Endodermal cell (in vitro differentiated cells): Measurements from ENCODE around the gene PCCA. TPM values are rescaled to one million over a fixed set of nuclear protein-coding genes. Genes with fewer than 3 reads are reported as not detected.

ENCODE experiments used
- DNase-seq: peaks from one replicate; pipeline ENCODE4 v3.0.0-alpha.2; 2017
- H3K27ac ChIP-seq: 2 replicates; pipeline ENCODE4 v1.5.1; 2013; ENCODE audit warnings: mild to moderate bottlenecking, low read depth, low read length, moderate library complexity
- H3K27me3 ChIP-seq: 2 replicates; pipeline ENCODE4 v1.6.1; 2013; ENCODE audit warnings: mild to moderate bottlenecking, low read length, moderate library complexity; ENCODE audit not compliant: insufficient read depth, control insufficient read depth, poor library complexity, severe bottlenecking
- H3K36me3 ChIP-seq: 2 replicates; pipeline ENCODE4 v1.7.0; 2013; ENCODE audit warnings: mild to moderate bottlenecking, low read length, moderate library complexity; ENCODE audit not compliant: control insufficient read depth, insufficient read depth
- H3K4me1 ChIP-seq: one replicate; pipeline ENCODE4 v1.7.0; 2013; ENCODE audit warnings: low read length; ENCODE audit not compliant: control insufficient read depth, insufficient read depth
- H3K4me3 ChIP-seq: 2 replicates; pipeline ENCODE4 v1.5.1; 2013; ENCODE audit warnings: mild to moderate bottlenecking, low read length, moderate library complexity
- H3K9ac ChIP-seq: 2 replicates; pipeline ENCODE4 v1.6.1; 2013; ENCODE audit warnings: mild to moderate bottlenecking, low read length, moderate library complexity; ENCODE audit not compliant: poor library complexity, severe bottlenecking; ENCODE audit errors: extremely low read depth
- H3K9me3 ChIP-seq: 2 replicates; pipeline ENCODE4 v1.6.1; 2013; ENCODE audit warnings: mild to moderate bottlenecking, low read length, moderate library complexity; ENCODE audit not compliant: control insufficient read depth
- H3K27ac Mint-ChIP-seq: 2 replicates; pipeline ENCODE4 v1.8.0; 2020; ENCODE audit warnings: mixed read lengths
- H3K27me3 Mint-ChIP-seq: 2 replicates; pipeline ENCODE4 v1.8.0; 2021; ENCODE audit warnings: mild to moderate bottlenecking, mixed read lengths; ENCODE audit not compliant: insufficient read depth
- H3K36me3 Mint-ChIP-seq: 2 replicates; pipeline ENCODE4 v1.8.0; 2020; ENCODE audit warnings: low read depth, mixed read lengths
- H3K4me1 Mint-ChIP-seq: 2 replicates; pipeline ENCODE4 v1.8.0; 2020; ENCODE audit warnings: mixed read lengths
- H3K4me3 Mint-ChIP-seq: 2 replicates; pipeline ENCODE4 v1.8.0; 2020; ENCODE audit warnings: mild to moderate bottlenecking, moderate library complexity, mixed read lengths
- H3K9me3 Mint-ChIP-seq: 2 replicates; pipeline ENCODE4 v1.8.0; 2020; ENCODE audit warnings: mild to moderate bottlenecking, mixed read lengths
- WGBS, 2 experiments: methylation state at CpG; one replicate each; pipeline versions ENCODE4 v1.1.5 to v1.1.7; 2013; ENCODE audit warnings: missing lambda C conversion rate in 2 of 2, mixed read lengths in 1 of 2; ENCODE audit not compliant: insufficient coverage in 1 of 2, insufficient read length in 1 of 2; 5-methylcytosine and 5-hydroxymethylcytosine counted together
- total RNA-seq, 2 donors: library from RNA; stranded (reverse); fragmentation: NEBNext Ultra II Directional in 1 of 2; extraction: Animal tissue kit (Norgen Biotek cat#: 25700) in 1 of 2; gene quantifications; 2 replicates in 1 of 2; 3 replicates in 1 of 2; pipeline ENCODE4 v1.2.1, GENCODE V29; 2021
- TF ChIP-seq, protein P1 (sequence below): fragments of 200-600 bp; sonication (generic); conservative IDR thresholded peaks from 2 replicates; pipeline ENCODE4 v1.5.0; 2021; ENCODE audit warnings: antibody characterized with exemption, mild to moderate bottlenecking

Gene PCCA
- total RNA-seq, 2 donors from 2014 or later, result 60.2 to 67.2 TPM

DNA sequence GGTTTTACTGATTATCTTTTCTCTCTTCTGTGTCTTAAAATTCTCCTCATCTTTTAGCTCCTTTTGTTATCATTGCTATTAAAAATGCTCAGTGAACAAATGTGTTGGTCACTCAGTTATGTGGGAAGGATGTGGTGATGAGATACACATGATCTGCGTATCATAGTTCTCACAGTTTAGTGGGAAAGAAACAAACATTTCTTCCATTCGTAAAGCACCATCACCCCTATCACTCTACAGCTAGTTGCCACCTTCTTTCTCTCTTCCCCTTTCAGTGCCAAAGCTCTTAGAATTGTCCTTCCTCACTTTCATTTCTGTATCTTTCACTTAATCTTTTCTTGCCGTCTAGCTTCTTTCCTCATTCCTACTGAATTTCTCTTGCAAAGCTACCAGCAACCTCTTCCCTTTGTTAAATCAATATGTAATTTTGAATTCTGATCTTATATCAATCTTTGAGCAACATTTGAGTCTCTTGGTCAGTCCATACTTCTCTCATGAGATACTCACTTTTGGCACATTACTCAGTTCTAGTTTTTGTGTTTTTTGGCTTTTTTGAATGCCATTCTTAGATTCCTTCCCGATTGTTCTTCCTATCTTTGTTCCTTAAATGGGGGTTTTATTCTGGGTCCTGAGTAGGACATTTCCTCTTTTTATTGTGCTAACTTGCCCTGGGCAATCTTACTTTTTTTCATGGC, 122.3 kb downstream of the PCCA start:
- H3K4me3 ChIP-seq, result no peak overlapping the region
- H3K27me3 Mint-ChIP-seq, result no peaks in the 10 kb centered on the region
- no peak for DNase-seq
- WGBS, 2 experiments, result 91 to 98% methylated on average over 4 of the region's 4 CpGs
- peaks cover 46% of the 10 kb centered on the region for H3K36me3 ChIP-seq
- TF ChIP-seq, protein P1, sequence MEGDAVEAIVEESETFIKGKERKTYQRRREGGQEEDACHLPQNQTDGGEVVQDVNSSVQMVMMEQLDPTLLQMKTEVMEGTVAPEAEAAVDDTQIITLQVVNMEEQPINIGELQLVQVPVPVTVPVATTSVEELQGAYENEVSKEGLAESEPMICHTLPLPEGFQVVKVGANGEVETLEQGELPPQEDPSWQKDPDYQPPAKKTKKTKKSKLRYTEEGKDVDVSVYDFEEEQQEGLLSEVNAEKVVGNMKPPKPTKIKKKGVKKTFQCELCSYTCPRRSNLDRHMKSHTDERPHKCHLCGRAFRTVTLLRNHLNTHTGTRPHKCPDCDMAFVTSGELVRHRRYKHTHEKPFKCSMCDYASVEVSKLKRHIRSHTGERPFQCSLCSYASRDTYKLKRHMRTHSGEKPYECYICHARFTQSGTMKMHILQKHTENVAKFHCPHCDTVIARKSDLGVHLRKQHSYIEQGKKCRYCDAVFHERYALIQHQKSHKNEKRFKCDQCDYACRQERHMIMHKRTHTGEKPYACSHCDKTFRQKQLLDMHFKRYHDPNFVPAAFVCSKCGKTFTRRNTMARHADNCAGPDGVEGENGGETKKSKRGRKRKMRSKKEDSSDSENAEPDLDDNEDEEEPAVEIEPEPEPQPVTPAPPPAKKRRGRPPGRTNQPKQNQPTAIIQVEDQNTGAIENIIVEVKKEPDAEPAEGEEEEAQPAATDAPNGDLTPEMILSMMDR, result no peak
- H3K27ac Mint-ChIP-seq, result no peak overlapping the region
- H3K36me3 Mint-ChIP-seq, result peaks cover 54% of the 10 kb centered on the region
- peaks cover 6% of the 10 kb centered on the region for H3K9me3 Mint-ChIP-seq
- H3K4me1 Mint-ChIP-seq, result peaks cover 5% of the 10 kb centered on the region
- no peak overlapping the region for H3K27ac ChIP-seq
- no peaks in the 10 kb centered on the region for H3K27me3 ChIP-seq
- H3K9ac ChIP-seq, result no peak overlapping the region
- H3K4me3 Mint-ChIP-seq, result no peak overlapping the region
- no peaks in the 10 kb centered on the region for H3K9me3 ChIP-seq
- no peaks in the 10 kb centered on the region for H3K4me1 ChIP-seq

DNA sequence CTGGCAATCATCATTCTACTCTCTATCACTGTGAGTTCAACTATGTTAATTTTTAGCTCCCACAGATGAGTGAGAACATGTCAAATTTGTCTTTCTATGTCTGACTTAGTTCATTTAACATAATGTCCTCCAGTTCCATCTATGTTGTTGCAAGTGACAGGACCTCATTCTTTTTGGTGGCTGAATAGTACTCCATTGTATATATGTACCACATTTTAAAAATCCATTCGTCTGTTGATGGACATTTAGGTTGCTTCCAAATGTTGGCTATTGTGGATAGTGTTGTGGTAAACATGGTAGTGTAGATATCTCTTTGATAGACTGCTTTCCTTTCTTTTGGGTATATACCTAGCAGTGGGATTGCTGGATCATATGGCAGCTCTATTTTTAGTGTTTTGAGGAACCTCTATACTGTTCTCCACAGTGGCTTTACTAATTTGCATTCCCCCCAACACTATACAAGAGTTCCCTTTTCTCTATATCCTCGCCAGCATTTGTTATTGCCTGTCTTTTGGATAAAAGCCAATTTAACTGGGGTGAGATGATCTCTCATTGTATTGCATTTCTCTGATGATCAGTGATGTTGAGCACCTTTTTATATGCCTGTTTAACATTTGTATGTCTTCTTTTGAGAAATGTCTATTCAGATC, 124.1 kb downstream of the PCCA start:
- Mint-ChIP-seq H3K4me1 (peaks cover 5% of the 10 kb centered on the region), H3K27ac (no peak overlapping the region), H3K9me3 (peaks cover 6% of the 10 kb centered on the region), H3K27me3 (no peaks in the 10 kb centered on the region), H3K4me3 (no peak overlapping the region), H3K36me3 (peaks cover 56% of the 10 kb centered on the region)
- Histone ChIP-seq H3K27me3 (no peaks in the 10 kb centered on the region), H3K9ac (no peak overlapping the region), H3K9me3 (no peaks in the 10 kb centered on the region), H3K4me1 (no peaks in the 10 kb centered on the region), H3K27ac (no peak overlapping the region), H3K4me3 (no peak overlapping the region), H3K36me3 (peaks cover 46% of the 10 kb centered on the region)
- DNase-seq, result no peak
- 95% methylated on average over 2 of the region's 2 CpGs; no CpG with 5 or more reads in 1 of the 2 experiments for WGBS, 2 experiments
- TF ChIP-seq, protein P1, result no peak

DNA sequence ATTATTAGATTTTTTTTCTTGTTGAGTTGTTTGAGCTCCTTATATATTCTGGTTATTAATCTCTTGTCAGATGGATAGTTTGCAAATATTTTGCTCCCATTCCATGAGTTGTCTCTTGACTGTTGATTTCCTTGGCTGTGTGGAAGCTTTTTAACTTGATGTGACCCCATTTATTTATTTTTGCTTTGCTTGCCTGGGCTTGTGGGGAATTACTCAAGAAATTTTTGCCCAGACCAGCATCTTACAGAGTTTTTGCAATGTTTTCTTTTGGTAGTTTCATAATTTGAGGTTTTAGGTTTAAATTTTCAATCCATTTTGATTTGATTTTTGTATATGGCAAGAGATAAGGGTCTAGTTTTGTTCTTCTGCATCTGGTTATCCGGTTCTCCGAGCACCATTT, 124.7 kb downstream of the PCCA start:
- Mint-ChIP-seq H3K27me3 (no peaks in the 10 kb centered on the region), H3K36me3 (peaks cover 58% of the 10 kb centered on the region), H3K4me3 (no peak overlapping the region), H3K27ac (no peak overlapping the region), H3K4me1 (peaks cover 5% of the 10 kb centered on the region), H3K9me3 (peaks cover 6% of the 10 kb centered on the region)
- no peak overlapping the region for H3K4me3 ChIP-seq
- H3K9ac ChIP-seq, result no peak overlapping the region
- no peaks in the 10 kb centered on the region for H3K9me3 ChIP-seq
- H3K36me3 ChIP-seq, result peaks cover 44% of the 10 kb centered on the region
- TF ChIP-seq, protein P1, result no peak
- 100% methylated on average over 2 of the region's 2 CpGs; no CpG with 5 or more reads in 1 of the 2 experiments for WGBS, 2 experiments
- no peaks in the 10 kb centered on the region for H3K27me3 ChIP-seq
- no peak overlapping the region for H3K27ac ChIP-seq
- no peak for DNase-seq
- H3K4me1 ChIP-seq, result no peaks in the 10 kb centered on the region
